ENCODE data around the gene LAD1.
A peak's percentile ranks its signal among the peaks of the same experiment; 100 is the strongest.

LAD1 gene

DNA sequence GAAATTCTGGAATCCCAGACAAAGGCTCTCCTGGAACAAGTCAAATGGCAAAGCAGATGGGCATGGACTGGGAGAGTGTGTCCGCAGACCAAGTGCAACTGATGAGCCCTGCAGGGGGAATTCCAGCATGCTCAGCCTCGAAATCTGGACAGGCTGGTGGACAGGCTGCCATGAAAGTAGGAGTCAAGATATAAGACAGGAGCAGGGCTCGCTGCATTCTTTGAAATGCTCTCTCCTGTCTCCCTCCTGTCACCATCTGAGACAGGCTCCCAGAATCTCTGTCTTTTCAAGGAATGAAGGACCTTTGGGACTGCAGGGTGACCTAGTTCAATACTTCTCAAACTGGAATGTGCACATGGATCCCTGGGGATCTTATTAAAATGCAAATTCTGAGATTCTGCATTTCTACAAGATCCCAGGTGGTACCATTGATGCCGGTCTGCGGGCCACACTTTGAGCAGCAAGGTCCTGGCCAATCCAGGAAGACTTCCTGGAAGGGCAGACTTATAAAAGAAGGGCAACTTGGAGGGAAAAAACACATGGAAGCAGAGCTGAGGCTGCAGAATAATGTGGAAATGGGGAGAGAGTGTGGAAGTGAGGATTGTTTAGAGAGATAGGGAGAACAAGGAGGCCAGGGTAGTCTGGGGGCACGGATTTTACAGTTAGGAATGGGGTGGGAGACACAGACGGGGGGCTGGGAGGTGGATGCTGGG lies 51.5 kb downstream of the LAD1 start:
- Histone ChIP-seq H3K36me3 (replicated peaks) (no peaks in the 10 kb centered on the region), H3K27me3 (replicated peaks) (peaks cover 11% of the 10 kb centered on the region), H3K27ac (no peak overlapping the region), H3K4me3 (ENCODE audit: low read depth, low read length) (no peak overlapping the region)
- DNase-seq: no peak
- TF ChIP-seq, protein P1, sequence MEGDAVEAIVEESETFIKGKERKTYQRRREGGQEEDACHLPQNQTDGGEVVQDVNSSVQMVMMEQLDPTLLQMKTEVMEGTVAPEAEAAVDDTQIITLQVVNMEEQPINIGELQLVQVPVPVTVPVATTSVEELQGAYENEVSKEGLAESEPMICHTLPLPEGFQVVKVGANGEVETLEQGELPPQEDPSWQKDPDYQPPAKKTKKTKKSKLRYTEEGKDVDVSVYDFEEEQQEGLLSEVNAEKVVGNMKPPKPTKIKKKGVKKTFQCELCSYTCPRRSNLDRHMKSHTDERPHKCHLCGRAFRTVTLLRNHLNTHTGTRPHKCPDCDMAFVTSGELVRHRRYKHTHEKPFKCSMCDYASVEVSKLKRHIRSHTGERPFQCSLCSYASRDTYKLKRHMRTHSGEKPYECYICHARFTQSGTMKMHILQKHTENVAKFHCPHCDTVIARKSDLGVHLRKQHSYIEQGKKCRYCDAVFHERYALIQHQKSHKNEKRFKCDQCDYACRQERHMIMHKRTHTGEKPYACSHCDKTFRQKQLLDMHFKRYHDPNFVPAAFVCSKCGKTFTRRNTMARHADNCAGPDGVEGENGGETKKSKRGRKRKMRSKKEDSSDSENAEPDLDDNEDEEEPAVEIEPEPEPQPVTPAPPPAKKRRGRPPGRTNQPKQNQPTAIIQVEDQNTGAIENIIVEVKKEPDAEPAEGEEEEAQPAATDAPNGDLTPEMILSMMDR (IDR thresholded peaks at IDR 0.05; ENCODE audit: low read depth, low read length, missing control alignments): no peak
- in situ Hi-C loops (cut with HindIII; ENCODE audit: low pct_ligation_motif_present, low sequenced_read_pairs): no loop called here

DNA sequence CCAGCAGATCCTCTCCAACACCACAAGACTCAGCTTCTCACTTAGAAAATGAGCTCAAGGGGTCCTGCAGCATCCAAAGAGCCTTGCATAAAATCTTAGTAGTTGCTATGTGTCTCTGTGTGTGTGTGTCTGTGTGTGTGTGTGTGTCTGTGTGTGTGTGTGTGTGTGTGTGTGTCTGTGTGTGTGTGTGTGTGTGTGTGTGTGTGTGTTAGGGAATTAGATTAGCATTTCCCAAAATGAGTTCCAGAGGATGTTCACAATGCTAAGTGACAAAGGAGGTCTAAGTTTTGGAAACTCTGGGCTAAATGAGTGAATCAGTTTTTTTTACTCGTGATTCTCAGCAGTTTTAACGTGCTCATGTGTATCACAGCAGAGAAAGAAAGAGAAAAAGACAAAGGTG lies 52.1 kb downstream of the LAD1 start:
- Histone ChIP-seq H3K27ac (no peak overlapping the region), H3K27me3 (replicated peaks) (peaks cover 6% of the 10 kb centered on the region), H3K4me3 (ENCODE audit: low read depth, low read length) (no peak overlapping the region), H3K36me3 (replicated peaks) (no peaks in the 10 kb centered on the region)
- no peak for DNase-seq
- TF ChIP-seq, protein P1 (IDR thresholded peaks at IDR 0.05; ENCODE audit: low read depth, low read length, missing control alignments): no peak
- in situ Hi-C loops (cut with HindIII; ENCODE audit: low pct_ligation_motif_present, low sequenced_read_pairs): no loop called here

DNA sequence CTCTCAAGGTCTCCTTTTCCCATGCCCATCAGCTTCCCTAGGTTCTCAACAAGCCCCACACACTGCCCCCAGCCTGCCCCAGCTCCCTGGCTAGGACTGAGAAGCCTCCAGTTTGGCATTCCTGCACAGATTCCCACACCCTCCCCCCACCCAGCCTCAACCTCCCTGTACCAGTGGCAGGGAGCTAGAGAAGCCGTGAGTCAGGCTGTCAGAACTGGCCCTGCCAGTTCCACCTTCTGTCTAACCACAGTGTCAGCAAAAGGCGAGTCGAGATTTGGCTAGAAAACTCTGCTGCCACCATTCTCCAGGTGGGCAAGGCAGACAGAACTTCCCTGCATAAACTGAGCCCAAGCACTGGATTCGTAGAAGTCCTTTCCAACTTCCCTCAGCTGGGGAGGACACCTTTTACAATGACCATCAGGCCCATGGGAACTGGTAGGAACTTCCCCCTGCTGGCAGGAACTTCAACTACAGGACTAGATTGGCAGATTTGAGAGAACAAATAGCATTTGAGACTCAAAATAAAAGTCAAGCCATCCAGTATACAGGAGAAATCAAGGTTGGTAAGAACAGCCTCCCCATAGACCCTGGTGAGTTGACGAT lies 52.7 kb downstream of the LAD1 start:
- TF ChIP-seq, protein P1 (IDR thresholded peaks at IDR 0.05; ENCODE audit: low read depth, low read length, missing control alignments): peak; percentile 83
- in situ Hi-C loops (cut with HindIII; ENCODE audit: low pct_ligation_motif_present, low sequenced_read_pairs): no loop called here
- Histone ChIP-seq H3K36me3 (replicated peaks) (no peaks in the 10 kb centered on the region), H3K27ac (no peak overlapping the region), H3K4me3 (ENCODE audit: low read depth, low read length) (no peak overlapping the region), H3K27me3 (replicated peaks) (peaks cover 3% of the 10 kb centered on the region)
- DNase-seq: peak; percentile 67

DNA sequence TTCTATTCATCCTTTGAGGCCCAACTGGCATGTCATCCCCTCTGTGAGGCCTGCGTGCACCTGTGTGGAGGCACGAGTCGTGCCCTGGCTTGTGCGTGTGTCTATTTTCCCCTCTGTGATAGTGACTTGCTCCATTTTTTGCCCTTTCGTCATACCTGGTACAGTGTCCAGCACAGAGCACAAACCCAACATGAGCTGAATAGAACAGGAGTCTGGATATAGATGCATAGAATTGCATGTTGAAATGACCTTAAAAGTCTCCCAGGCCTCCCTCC lies 54.1 kb downstream of the LAD1 start:
- in situ Hi-C loops (cut with HindIII; ENCODE audit: low pct_ligation_motif_present, low sequenced_read_pairs): no loop called here
- Histone ChIP-seq H3K27ac (no peak overlapping the region), H3K27me3 (replicated peaks) (peaks cover 3% of the 10 kb centered on the region), H3K4me3 (ENCODE audit: low read depth, low read length) (no peak overlapping the region), H3K36me3 (replicated peaks) (no peaks in the 10 kb centered on the region)
- TF ChIP-seq, protein P1 (IDR thresholded peaks at IDR 0.05; ENCODE audit: low read depth, low read length, missing control alignments): no peak
- DNase-seq: no peak

DNA sequence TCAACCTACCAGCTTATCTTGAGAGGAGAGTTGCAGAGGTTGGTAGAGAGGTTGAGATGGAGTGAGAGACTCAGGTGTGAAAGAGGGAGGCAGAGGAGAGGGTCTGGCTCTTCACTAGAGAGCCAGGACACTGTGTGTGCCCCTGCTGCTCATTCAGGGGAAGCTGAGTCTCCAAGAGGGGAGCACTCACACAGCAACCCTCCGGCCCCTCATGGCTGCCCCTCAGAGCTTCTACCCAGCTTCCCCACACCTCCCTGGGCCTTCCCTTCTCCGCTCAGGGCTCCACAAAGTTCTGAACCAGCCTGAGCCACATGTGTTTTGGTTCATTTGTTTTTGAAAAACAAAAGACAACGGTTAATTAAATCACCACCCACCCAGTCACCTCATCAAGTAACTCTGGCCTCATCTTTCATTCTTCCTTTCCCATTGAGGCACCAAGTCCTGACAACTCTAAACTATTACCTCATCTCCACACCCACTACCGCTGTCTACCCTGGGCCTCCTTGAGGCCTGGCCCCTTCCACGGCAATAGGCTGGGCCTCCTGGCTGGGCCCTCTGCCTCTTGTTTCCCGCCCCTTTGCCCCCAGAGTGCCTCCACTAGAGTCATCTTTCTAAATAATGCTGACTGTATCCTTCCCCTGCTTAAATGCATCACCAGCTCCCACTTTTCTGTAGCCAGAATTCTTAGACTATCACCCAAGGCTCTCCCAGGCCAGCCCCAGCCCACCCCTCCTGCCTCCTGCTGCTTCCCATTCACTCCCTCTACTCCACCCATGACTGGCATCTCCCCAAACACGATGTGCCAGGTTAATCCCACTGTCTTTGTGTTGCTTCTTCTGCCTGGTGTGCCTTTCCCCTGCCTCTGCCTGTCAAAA lies 54.7 kb downstream of the LAD1 start:
- Histone ChIP-seq H3K4me3 (ENCODE audit: low read depth, low read length) (no peak overlapping the region), H3K27ac (no peak overlapping the region), H3K36me3 (replicated peaks) (no peaks in the 10 kb centered on the region), H3K27me3 (replicated peaks) (no peaks in the 10 kb centered on the region)
- in situ Hi-C loops (cut with HindIII; ENCODE audit: low pct_ligation_motif_present, low sequenced_read_pairs): no loop called here
- TF ChIP-seq, protein P1 (IDR thresholded peaks at IDR 0.05; ENCODE audit: low read depth, low read length, missing control alignments): no peak
- no peak for DNase-seq
